ENCODE data around the gene GRHL1.

The GRHL1 gene

DNA sequence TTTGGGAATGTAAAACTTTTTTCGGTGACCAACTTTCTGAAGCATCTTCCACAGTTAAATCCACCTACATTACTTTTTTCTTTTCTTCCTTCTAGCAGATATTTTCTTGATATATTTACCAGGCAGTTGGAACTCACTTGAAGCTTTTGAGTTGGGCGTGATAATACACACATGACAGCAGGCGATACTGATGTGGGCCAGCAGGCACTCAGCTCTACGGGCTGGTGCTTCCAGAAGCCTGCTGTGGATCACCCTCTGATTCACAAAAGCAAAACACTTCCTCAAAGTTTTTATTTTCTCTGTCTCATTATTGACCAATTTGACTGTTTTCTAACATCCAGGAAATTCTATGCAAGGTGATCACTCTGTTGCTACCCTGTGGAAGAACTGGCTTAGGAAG lies 22.9 kb downstream of the GRHL1 start:
- DNase-seq, result no peak

DNA sequence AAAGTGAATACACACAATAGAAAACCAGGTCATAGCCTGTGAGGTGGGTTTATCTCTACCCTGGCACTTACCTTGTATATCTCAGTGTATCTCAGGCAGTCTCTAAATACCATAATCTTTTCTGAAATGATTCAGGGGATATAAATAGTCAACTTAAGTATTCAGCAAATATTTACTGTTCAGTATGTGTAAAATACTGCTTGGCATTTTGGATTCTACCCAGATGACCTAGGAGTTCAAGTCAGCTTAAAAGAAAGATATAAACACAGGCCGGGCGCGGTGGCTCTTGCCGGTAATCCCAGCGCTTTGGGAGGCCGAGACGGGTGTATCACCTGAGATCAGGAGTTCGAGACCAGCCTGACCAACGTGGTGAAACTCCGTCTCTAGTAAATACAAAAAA lies 23.8 kb downstream of the GRHL1 start:
- no peak for DNase-seq

DNA sequence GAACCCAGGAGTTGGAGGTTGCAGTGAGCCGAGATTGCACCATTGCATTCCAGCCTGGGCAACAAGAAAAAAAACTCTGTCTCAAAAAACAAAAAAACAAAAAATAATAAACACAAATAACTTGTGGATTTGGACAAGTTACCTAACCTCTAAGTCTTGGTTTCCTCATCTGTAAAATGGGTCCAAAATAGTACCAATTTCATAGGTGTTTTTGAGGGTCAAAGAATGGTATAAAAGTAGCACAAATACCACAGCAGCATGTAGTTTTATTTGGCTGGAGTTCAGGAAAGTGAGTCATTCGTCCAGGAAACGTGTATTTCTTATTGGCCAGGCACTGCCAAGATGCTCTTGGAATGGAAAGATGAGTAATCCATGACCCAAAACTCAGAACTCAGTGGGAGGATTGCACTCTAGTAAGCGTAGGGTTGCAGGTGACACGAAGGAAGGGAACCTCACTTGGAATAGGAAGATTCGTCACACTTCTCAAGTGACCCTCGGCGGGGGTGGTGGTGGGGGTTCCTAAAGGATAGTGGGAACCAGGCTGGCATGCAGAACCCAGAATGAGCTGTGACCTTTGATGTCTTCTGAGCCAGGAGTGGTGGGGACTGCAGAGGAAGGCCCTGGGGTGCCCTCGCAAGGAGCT lies 24.4 kb downstream of the GRHL1 start:
- DNase-seq, result peak; percentile 18

DNA sequence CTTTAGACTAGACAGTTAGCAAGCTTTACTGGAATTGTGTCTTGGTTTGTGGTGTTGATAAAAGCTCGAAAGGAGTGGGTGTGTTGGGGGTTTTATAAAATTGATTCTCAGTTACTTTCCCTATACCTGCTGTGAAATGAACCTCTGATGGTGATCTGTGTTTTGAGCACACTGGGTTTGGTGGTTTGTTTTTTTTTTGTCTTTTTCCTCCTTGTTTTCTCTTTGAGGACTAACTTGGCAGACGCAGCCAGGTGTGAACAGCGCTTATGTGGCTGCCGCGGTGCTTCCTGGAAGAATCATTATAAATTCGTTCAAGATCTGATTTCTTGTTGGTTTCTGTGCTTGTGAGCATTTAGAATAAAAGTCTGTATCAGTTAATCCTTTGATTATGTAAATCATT lies 28.5 kb downstream of the GRHL1 start:
- no peak for DNase-seq

DNA sequence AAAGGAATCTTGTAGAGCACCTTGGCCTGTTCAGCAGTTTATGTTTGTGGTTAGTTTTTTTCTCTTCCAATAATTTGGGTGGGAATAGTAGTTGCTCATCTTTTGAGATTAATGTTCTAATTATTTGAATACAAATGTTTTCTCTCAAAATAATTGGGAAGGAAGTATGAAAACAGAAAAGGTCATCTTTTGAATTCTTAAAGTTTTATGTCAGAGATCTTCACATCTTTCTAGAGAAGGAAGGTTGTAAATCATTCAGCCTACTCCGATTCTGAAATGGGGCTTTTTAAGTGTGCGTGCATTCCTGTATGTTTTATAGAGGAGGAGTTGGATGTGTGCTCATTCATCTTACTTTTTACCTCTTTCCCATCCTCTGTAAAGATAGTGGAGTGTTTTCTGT lies 29.0 kb downstream of the GRHL1 start:
- no peak for DNase-seq

DNA sequence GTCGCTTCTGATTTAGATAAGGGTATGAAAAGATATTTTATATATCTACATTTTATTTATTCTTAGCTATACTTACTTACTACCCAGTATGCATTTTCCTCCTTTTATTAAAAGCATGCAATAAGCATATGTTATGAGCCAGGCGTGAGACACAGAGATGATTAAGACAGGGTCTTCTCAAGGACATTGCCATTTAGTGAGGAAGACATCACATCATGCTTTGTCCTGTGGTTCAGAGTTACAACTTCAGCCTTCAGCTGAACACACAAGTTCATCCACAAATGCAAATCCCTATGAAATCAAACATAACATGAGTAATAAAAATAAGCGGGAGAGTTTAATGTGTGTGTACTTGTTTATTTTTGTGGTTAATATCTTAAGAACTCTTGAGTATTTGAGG lies 30.2 kb downstream of the GRHL1 start:
- no peak for DNase-seq

DNA sequence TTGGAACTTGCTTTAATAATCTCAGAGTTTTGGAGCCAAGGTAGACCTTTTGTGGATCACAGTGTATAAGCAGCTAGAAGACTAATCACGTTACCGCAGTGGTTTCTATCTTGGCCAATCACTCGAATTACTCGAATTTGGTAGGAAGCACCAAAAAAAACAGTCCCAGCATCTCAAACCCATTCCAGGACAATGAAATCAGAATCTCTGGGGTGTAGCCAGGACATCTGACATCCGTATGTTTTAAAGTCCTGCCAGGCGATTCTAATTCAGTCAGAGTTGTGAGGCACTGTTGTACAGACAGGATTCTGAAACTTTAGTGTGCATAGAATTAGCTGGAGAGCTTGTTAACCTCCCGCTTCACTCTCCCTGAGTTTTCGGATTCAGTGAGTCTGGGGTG lies 30.8 kb downstream of the GRHL1 start:
- no peak for DNase-seq

DNA sequence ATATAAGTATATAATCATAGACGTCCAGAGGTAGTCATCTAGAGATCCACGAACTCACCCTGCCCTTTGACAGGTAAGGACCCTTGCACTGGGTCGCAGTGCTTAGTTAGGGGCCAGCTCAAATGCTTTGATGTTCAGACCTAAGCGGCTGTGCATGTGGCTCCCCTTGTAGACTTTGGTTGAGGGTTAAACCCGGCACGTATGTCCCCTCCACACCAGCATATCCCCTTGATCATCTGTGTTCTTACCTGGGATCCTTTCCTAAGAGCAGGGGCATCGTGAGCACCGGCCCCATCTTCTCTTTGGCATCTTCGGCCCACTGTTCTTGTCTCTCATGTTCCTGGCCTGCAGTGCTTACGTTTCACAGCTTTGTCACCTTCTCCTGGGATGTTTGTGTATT lies 31.4 kb downstream of the GRHL1 start:
- DNase-seq, result no peak

DNA sequence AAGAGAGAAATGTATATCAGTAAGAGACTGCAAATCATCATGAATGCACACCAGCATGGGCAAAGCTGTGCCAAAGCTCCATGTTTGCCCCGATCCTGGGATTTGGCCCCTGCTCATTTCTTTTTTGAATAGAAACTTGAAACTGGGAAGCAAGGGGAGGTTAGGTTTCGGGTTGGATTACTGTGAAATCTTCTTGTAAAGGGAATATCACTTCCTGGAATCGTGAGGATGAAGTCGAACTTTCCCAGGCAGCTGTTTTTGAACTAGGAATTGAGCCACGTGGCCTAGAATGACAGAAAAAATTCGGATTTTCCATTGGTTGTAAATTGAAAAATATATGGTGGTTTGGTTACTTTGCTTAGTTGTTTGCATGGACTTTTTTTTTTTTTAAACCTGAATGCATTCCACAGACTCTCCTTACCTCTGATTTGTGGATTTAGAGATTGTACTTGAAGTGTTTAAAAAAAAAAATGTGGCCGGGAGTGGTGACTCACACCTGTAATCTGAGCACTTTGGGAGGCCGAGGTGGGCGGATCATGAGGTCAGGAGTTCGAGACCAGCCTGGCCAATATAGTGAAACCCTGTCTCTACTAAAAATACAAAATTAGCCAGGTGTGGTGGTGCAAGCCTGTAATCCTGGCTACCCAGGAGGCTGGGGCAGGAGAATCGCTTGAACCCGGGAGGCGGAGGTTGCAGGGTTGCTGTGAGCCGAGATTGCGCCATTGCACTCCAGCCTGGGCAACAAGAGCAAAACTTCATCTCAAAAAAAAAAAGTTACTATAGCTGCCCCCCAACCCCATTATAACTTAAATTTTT lies 32.1 kb downstream of the GRHL1 start:
- DNase-seq, result no peak

DNA sequence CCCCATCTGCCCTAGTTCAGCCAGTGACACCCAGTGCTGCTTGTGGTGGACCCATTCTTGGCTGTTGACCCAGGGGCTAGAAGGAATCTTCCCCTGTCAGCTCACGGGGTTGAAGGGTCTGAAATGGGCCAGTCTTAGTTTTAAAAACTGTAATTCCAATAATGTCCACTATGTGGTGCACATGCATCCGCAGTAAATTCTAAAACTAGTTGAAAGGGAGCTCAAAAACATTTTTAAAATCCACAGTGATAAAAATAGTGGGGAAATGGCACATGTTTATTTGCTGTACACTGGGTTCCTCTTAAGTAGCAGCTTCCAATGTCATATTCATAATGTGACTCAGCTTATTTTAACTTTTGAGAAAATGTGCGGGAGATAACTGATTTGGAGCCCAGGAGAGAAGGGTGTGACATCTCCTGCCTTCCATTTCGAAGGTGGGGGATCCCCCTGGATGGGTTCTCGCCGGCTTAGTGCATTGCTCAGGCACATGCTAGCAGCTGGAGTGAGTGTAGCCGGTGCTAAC lies 32.8 kb downstream of the GRHL1 start:
- DNase-seq, result no peak

DNA sequence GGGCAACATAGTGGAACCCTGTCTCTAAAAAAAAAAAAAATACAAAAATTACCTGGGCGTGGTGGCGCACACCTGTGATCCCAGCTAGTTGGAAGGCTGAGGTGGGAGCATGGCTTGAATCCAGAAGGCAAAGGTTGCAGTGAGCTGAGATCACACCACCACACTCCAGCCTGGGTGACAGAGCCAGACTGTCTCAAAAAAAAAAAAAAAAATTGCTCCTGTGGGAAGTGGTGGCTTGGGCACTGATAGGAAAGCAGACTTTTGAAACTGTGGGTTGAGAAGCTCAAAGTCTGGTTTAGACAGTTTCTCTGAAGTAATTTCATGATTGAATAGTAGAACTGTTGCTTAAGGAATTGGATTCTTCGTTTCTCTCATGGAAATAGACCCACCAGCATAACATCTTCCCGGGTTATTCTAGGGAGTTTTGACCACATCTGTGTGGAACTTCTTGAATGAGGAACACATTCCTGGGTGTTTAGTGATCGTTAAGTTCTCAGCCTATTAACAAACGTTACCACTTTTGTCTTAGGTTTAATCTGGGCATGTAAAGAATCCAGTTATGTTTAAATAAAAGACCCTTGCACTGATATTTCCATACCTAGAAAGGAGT lies 33.5 kb downstream of the GRHL1 start:
- DNase-seq, result no peak

DNA sequence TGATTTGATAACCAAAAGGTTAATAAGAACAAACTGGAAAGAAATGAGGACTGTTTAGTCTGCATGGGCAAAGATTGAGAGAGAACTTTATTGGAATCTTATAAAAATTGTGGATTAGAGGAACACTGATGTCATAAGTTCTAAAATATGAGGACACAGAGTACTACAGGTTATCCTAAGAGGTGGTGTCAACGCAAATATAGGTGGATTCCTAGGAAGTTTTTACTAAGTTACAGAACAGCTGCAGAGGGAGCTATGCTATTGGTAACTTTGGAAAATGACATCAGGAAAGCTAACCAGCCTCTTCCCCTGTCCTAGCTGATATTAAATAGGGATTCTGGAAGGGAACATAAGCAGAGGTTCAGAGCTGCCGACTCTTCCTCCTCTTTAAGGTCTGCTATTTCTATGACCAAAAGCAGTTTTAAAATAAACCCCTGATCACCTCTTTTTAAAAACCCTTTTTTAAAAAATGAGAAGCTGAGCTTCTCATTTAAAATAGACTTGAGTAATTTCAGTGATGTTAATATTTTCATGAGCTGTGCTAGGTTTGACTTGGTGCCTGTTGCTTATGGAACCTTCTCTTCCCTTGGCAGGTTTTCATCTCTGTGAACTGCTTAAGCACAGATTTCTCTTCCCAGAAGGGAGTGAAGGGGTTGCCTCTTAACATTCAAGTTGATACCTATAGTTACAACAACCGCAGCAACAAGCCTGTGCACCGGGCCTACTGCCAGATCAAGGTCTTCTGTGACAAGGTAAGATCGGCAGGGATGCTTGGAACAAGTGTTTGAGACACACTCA lies 34.2 kb downstream of the GRHL1 start:
- DNase-seq, result no peak

DNA sequence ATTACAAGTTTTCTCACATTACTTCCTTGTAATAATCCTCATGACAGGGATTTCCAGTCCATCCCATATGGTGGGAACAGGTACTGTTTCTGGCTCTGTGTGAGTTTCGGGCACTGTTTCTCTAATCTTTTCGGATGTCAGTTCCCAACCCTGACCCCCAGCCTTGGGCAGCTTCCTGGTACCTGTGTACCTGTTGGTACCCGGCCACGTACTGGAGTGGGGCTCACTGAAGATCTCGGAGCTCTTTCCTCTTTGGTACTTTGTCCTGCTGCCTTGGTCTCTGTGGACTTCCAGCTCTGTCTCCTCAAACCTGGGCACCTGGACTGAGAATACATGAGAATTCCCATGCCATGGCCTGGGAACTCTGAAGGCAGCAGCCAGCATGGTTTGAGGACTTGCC lies 36.8 kb downstream of the GRHL1 start:
- DNase-seq, result no peak

DNA sequence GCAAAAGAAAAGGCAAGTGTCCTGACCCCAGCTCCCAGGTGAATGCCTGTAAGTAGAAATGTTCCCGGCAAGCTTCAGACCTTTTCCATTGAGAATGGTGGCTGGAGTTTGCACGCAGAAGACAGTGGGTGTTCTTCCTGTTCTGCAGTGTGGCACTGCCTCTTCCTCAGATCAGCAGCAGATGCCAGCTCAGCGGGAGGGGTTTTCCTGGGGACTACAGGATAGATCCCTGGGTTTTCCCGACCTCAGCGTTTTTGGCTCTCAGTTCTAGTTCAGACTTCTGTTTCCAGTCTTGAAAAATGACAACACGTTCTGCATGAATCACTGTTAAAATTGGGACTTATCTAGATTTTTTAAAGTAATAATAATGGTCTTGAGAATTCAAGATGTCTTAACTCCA lies 39.2 kb downstream of the GRHL1 start:
- DNase-seq, result no peak

DNA sequence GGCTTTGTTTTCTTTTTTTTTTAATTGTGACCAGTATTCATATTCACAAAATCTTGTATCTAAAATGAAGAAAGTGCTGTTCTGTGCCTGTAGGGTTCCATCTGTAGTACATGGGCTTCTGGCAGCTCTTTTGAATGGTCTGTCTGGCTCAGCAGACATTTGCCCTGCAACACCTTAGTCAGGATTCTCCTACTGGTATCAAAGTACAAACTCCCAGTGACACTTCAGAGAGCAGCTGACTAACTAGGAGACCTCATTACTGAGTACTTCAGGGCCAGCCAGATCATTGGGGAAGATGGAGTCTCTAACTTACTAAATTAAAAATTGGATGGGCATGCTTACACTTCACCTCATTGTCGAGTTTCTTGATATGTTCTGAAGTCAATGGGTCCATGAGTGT lies 39.7 kb downstream of the GRHL1 start:
- no peak for DNase-seq

DNA sequence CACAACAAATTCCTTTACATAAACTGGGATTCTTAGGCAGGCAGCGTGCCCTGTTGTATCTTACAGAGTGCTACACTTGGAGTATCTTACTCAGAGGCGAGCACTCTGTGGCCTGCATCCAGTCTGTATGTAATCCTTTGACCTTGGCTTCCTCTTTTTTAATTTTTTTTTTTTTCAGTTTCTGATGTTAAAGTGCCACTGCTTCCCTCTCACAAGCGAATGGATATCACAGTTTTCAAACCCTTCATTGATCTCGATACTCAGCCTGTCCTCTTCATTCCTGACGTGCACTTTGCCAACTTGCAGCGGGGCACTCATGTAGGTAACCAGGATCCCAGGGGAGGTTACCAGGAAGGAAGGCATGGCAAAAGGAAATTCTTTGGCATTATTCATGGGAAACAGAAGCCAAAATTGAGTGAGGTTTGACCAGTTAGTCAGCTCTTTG lies 40.4 kb downstream of the GRHL1 start:
- DNase-seq, result no peak

DNA sequence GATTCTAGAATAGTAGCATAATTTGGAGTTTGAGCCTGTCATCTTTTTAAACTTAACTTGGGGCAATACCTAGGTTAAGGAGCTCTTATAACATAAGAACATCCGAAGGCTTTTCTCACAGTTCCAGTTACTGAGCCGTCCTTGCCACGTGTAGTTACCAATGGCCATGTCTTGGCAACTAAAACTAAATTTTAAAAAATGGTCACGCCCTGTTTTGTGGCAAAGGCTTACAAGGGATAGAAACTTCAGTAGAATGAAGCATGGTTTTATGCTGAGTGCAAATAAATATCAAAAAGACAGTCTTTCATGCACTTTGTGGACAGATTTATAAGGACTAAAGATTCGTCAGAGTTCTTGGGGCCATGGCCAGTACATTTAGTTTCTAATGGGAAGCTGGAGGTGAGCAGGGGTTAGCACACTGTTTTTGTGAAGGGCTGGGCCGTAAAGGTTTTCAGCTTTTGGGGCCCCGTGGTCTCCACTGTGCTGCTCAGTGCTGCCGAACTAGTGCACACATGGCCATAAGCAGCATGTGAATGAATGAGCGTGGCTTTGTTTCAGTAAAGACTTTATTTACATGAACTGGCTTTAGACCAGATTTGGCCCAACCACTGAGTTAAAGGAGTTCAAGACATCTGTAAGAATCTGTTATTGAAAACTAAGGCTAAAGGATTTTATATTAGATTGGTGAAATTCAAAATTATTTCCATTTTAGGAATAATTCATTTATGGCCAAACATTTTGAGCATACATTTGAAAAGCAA lies 41.1 kb downstream of the GRHL1 start:
- no peak for DNase-seq

DNA sequence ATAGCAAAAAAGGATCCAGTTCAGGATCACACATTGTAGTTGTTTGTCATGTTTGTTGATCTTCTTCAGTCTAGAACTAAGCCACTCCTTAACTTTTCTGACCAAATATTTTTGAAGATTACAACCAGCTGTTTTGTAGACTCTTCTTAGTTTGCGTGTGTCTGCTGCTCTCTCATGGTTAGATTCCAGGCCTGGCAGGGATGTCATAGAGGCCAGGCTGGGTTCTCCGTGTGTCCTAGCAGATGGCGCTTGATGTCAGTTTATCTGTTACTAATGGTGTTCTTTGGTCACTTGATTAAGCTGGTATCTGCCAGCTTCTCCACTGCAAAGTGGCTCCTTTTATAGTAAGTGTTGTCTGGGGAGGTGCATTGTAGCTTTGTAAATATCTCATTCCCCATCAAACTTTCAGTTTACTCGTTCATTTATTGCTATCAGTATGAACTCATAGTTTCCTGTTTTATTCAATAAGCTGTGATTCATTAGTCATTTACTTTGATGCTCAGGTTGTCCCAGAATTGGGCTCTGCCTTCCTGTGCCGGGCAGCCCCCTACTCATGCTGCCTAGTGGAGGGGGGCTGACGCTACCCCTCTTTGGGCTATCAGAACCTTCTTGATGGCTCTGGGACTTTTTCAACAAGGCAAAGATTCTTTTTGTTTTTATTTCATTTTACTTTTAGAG lies 42.1 kb downstream of the GRHL1 start:
- DNase-seq, result no peak

DNA sequence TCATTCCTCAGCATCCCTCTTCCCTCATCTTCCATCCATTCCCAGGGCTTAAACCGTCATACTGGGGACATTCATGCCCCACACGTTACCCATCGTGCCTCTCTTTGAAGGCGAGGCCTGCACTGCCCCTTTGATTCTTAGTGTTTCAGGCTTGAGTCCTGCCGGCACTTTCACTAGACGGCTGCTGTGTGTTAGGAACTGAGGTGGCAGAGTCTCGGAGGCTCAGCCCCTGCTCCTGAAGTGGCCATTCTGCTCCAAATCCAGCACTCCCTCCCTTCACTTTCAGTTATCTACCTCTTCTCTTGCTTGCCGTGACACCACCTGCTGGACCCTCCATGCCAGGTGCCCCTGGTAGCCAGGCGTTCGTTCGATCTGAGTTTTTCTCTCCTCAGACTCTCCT lies 43.0 kb downstream of the GRHL1 start:
- no peak for DNase-seq

DNA sequence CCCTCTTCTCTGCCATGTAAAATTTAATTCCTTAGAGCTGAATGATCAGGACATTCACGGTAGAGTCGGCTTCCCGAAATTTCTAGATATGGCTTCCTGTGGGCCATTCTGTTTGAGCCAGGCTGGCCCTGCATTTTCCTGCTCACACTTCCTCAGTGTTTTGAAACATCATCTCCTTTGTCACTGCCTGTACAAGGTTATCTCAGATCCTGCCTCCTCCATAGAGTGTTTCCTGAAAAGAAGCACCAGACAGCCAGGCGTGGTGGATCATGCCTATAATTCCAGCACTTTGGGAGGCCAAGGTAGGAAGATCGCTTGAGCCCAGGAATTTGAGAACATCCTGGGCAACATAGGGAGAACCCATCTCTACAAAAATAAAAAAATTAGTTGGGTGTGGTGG lies 43.6 kb downstream of the GRHL1 start:
- DNase-seq, result no peak

DNA sequence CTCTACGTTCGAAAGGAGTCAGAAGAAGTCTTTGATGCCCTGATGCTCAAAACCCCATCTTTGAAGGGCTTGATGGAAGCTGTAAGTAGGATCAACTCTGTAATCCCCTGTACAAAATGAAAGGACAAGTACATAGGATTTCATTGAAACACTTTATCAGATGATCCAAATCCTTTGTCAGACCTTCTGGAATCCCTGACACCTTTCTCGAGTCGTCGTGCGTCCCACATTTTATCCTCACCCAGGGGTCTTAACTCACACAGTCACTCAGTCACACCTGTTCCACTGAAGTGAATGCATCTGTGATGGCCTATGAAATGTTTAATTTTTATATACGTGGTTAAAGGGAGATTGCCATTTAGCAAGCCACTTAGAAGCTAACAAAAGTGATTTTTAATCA lies 44.8 kb downstream of the GRHL1 start:
- no peak for DNase-seq

DNA sequence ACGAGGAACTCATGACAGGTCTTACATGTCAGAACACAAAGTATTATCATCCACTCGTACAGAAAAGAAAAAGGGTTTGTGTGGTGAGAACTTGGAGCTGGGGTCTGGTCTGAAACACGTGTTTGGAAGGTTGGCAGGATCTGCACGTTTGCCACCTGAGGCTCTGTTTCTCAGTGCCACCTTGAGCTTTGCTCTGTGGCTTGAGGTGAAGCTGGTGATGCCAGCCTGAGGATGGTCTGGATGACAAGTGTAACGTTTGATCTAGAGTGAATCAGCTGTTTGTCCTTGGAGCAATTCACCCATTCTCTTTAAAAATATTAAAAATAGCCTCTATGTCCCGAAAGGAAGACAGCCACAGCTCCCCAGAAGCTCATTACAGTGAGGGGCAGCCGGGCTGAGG lies 46.4 kb downstream of the GRHL1 start:
- no peak for DNase-seq
